ENCODE data around the gene PRKG1.
"Not testable (repeated sequence)": the region's sequence is repeated elsewhere in the genome, so short reads cannot be mapped to it uniquely, and the experiment has no call there.

The PRKG1 gene

GRCh38 chr10:51716981-51717380 lies 642.7 kb downstream of the PRKG1 start:
- DNase-seq (ENCODE audit: low read depth, low spot score): no peak
- H3K4me3 ChIP-seq (ENCODE audit: low read length): no peak overlapping the region

- DNase-seq (ENCODE audit: low read depth, low spot score): no peak
- no peak overlapping the region for H3K4me3 ChIP-seq (ENCODE audit: low read length)
Observed at GRCh38 chr10:51718804-51719291, 644.6 kb downstream of the PRKG1 start.

- no peak for DNase-seq (ENCODE audit: low read depth, low spot score)
- no peak overlapping the region for H3K4me3 ChIP-seq (ENCODE audit: low read length)
Observed at GRCh38 chr10:51724038-51724437, 649.8 kb downstream of the PRKG1 start.

DNA sequence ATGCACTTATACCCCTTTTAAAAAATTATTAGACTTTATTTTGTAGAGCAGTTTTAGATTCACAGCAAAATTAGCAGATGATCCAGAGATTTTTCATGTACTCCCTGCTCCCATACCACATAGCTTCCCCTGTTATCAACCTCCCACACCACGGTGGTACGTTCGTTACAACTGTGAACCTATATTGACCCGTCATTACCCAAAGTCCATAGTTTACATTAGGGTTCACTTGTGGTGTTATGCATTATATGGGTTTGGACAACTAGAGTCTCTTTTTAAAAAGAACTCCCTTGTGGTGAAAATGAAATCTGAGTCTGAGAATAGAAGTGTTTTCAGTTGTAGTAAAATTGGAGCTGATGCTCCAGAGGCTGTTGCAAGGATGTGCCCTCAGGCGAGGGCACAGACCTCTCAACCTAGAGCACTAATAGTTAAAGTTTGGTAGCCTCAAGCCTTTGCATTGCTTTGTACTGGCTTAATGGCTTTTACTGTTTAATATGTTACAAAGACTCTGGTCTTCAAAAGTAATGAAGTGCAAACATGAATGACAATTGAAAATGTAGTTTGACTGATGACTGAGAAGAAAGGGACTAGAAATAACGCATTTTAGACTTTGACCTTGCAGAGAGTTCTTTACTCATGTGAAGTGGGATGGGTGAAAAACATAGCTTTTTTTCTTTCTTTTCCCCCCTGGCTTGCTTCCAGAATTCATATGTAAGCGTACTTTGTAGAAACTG lies 655.7 kb downstream of the PRKG1 start:
- DNase-seq (ENCODE audit: low read depth, low spot score): no peak
- no peak overlapping the region for H3K4me3 ChIP-seq (ENCODE audit: low read length)

DNA sequence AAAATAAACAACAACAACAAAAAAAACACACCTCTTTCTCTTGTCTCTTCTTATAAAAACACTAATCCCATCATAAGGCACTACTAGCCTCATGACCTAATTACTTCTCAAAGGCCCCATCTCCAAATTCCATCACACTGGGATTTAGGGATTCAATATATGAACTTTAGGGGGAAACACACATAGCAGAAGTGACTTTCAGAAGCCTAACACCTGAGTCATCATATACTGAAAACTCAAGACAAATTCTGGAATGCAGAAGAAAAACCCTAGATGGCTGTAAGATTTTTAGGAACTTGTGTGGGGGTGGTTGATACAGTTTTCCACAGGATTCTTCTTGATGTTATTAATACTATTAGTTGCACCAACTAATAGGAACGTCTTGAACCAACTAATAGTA lies 658.8 kb downstream of the PRKG1 start:
- no peak overlapping the region for H3K4me3 ChIP-seq (ENCODE audit: low read length)
- DNase-seq (ENCODE audit: low read depth, low spot score): no peak

- no peak overlapping the region for H3K4me3 ChIP-seq (ENCODE audit: low read length)
- DNase-seq (ENCODE audit: low read depth, low spot score): no peak
Observed at GRCh38 chr10:51743146-51743545, 668.9 kb downstream of the PRKG1 start.

DNA sequence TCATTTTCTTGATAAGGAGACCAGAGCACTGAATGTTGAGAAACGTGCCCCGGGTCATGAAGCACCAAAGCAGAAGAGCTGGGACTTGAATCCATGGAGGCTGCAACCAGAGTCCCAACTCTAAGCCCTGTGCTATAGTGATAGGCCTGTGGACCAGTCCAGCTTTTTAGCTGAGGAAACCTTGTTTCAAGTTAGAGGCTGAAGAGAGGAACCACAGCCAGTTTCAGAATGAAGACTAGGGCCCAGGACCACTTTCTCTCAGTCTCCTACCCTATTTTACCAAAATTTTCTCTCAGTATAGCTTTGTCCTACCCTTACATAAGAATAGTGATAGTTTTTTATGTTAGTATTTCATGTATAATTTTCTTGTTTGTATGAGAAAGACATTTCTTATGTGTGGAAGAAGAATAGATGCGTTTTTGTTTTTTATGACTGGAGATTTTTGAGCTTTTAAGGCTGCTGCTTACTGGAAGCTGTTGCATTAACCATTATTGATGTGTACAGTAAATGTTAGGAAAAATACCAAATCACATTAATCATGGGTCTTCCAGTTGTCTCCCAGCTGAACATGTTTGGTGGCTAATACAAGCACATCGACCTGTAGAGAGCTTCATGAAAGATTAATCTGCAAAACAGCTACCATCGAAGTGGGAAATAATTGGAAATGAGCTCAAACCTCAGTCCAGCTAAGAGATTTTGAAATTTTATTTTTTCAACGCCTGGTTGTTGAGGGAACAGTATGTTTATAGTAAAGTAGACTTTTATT lies 670.1 kb downstream of the PRKG1 start:
- DNase-seq (ENCODE audit: low read depth, low spot score): no peak

GRCh38 chr10:51745397-51745796 lies 671.1 kb downstream of the PRKG1 start:
- DNase-seq (ENCODE audit: low read depth, low spot score): no peak
- no peak overlapping the region for H3K4me3 ChIP-seq (ENCODE audit: low read length)

More for the DNA sequence above, 670.1 kb downstream of the PRKG1 start:
- H3K4me3 ChIP-seq (ENCODE audit: low read length): no peak overlapping the region

GRCh38 chr10:51747216-51747615 lies 672.9 kb downstream of the PRKG1 start:
- DNase-seq (ENCODE audit: low read depth, low spot score): no peak
- no peak overlapping the region for H3K4me3 ChIP-seq (ENCODE audit: low read length)

- H3K4me3 ChIP-seq (ENCODE audit: low read length): no peak overlapping the region
- no peak for DNase-seq (ENCODE audit: low read depth, low spot score)
Observed at GRCh38 chr10:51748959-51749358, 674.7 kb downstream of the PRKG1 start.

GRCh38 chr10:51758366-51758765 lies 684.1 kb downstream of the PRKG1 start:
- H3K4me3 ChIP-seq (ENCODE audit: low read length): no peak overlapping the region
- no peak for DNase-seq (ENCODE audit: low read depth, low spot score)

GRCh38 chr10:51758838-51759237 lies 684.6 kb downstream of the PRKG1 start:
- not testable (repeated sequence) for H3K4me3 ChIP-seq (ENCODE audit: low read length); DNase-seq (ENCODE audit: low read depth, low spot score)

DNA sequence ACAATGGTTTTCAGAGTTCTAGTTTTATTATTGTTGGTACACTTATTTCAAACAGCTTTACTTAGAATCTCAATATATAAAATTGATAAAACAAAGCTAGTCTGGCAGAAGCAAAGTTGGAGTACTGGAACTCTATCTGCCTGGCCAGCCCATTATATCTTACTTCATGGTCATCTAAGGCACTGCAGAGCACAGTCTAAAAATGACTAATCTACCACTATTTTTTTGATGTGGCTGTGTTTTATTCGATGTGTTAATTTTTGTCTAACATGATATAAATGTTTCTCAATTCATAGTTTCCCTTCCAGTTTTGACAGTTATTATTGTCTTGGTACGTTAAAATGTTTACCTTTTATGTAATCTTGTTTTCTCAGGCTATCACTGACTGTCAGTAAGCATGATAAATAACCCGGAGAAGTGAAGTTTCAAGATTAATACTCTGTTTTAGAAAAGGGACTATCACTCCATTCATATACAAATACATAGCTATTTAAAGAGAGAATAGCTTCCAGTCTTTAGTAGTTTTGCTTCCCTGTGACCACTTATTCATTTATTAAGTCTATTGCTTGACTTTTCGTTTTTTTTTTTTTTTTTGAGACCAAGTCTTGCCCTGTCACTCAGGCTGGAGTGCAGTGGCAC lies 685.7 kb downstream of the PRKG1 start:
- no peak for DNase-seq (ENCODE audit: low read depth, low spot score)
- no peak overlapping the region for H3K4me3 ChIP-seq (ENCODE audit: low read length)

DNA sequence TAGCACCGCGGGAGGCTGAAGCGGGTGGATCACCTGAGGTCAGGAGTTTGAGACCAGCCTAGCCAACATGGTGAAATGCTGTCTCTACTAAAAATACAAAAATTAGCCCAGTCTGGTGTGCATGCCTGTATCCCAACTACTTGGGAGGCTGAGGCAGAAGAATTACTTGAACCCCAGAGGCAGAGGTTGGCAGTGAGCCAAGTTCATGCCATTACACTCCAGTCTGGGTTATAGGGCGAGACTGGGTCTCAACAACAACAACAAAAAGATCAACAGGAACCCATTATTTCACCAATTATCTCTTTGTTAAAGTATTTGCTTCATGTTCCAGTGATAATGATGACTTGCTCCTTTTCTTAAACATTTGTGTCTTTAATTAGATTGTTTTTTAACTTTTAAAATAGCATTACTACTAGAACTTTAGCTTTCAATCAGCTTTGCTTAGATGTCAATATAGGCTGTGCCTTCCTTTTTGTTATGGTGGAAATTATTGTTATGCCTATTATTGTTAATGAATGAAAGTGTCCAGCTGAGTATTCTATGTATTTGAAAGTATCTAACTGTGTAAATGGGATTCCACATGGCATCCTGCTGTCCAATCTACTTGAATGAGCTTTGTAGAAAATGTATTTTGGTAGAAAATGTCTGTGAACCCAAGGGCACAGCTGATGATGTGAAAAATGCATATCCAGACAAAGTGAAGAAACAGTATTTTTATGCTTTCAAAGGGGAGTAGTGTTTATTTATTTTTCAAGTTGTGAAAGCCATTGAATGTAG lies 686.8 kb downstream of the PRKG1 start:
- no peak overlapping the region for H3K4me3 ChIP-seq (ENCODE audit: low read length)

GRCh38 chr10:51763746-51764145 lies 689.5 kb downstream of the PRKG1 start:
- no peak for DNase-seq (ENCODE audit: low read depth, low spot score)

More for the DNA sequence above, 686.8 kb downstream of the PRKG1 start:
- DNase-seq (ENCODE audit: low read depth, low spot score): no peak

DNA sequence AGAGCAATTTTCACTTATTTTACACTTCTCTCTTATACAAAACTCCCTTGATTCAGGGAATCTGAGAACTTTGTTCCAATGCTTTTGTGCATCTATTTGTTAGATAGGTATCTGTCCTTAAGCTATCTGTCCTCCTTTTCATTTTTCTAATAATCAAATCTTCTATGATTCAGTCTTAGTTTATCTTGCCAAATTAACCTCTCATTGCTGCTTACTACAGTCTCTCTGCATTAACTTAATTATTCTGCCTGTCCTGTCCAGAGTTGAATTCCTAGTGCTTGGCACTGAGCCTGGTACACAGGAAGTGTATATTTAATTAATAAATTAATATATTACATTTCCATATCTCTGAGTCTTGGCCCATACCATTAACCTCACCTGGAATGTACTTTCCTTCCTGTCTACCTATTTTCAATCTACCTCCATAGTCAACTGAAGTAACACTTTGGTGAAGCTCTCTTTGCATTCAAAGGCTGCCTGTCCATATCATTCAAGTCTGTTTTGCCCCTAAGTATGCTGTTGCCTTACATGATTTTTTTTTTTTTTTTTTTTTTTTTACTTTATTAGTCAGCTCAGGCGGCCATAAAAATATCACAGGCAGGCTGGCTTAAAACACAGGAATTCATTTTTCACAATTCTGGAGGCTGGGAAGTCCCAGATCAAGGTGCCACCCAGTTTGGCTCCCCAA lies 691.1 kb downstream of the PRKG1 start:
- no peak overlapping the region for H3K4me3 ChIP-seq (ENCODE audit: low read length)
- DNase-seq (ENCODE audit: low read depth, low spot score): no peak

More at GRCh38 chr10:51763746-51764145, 689.5 kb downstream of the PRKG1 start:
- H3K4me3 ChIP-seq (ENCODE audit: low read length): no peak overlapping the region

GRCh38 chr10:51766423-51767102 lies 692.3 kb downstream of the PRKG1 start:
- DNase-seq (ENCODE audit: low read depth, low spot score): no peak
- no peak overlapping the region for H3K4me3 ChIP-seq (ENCODE audit: low read length)

DNA sequence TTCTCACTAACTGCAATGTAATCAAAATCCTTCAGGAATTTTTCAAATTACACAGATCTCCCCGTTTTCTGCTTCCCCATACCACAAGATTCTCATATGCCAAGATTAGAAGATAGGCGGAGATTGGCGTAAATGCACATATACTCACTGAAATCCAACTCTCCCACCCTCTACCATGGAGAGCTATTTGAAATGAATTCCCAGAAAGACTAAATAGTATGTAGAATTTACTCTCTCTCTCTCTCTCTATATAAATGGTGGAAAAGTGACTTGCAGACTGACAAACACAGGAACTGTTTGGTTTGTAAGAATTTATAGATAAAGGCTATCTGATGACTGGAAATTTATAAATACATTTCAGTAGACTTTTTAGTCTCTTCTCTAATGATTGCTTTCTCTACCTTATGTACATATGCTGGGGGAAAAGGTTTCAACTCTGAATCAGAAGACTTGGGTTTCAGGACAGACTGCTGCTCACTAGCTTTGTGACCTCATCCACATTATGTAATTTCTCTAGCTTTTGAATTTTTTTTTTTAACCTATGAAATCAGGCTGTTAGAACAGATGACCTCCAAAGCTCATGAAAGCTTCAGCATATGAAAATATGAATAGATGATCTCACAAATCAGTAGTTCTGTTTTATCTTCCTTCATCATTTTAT lies 692.9 kb downstream of the PRKG1 start:
- no peak for DNase-seq (ENCODE audit: low read depth, low spot score)
- no peak overlapping the region for H3K4me3 ChIP-seq (ENCODE audit: low read length)

Data from Jurkat, Clone E6-1 (cell line).